ENCODE data around the gene SWT1. TPM values are rescaled to one million over a fixed set of nuclear protein-coding genes. Genes with fewer than 3 reads are reported as not detected.

The SWT1 gene
- total RNA-seq, 1 experiment from 2014 or later, result 2.1 TPM

- DNase-seq (ENCODE audit: low read depth, low spot score), result no peak
- H3K9me3 ChIP-seq (ENCODE audit: control insufficient read depth, insufficient read depth, low read depth, low read length), result no peaks in the 10 kb centered on the region
- ATAC-seq, result no peak
- ChIA-PET CTCF (no interaction called here), POLR2A (no interaction called here)
- H3K4me1 ChIP-seq (ENCODE audit: control insufficient read depth, insufficient read depth, low read length), result peaks cover 4% of the 10 kb centered on the region; the same call in 1 of the 2 replicates
- no peak overlapping the region for H3K27ac ChIP-seq (ENCODE audit: low read length)
- peaks cover 2% of the 10 kb centered on the region; the same call in 1 of the 2 replicates for H3K36me3 ChIP-seq (ENCODE audit: control insufficient read depth, insufficient read depth, low read length)
- H3K27me3 ChIP-seq (ENCODE audit: control insufficient read depth, insufficient read depth, low read length), result no peaks in the 10 kb centered on the region
- no TSS peak for BruUV-seq (replicated peaks)
- in situ Hi-C loops (cut with HindIII; ENCODE audit: low pct_unique_long_range_greater_than_20kb, low sequenced_read_pairs), result no loop called here
- intact Hi-C loops (cut with micrococcal nuclease; ENCODE audit: unreplicated experiment), result no loop called here
- H3K4me3 ChIP-seq (ENCODE audit: low read depth in 2 of 2, low read length in 2 of 2), result no peak overlapping the region
- TF ChIP-seq, protein P1, sequence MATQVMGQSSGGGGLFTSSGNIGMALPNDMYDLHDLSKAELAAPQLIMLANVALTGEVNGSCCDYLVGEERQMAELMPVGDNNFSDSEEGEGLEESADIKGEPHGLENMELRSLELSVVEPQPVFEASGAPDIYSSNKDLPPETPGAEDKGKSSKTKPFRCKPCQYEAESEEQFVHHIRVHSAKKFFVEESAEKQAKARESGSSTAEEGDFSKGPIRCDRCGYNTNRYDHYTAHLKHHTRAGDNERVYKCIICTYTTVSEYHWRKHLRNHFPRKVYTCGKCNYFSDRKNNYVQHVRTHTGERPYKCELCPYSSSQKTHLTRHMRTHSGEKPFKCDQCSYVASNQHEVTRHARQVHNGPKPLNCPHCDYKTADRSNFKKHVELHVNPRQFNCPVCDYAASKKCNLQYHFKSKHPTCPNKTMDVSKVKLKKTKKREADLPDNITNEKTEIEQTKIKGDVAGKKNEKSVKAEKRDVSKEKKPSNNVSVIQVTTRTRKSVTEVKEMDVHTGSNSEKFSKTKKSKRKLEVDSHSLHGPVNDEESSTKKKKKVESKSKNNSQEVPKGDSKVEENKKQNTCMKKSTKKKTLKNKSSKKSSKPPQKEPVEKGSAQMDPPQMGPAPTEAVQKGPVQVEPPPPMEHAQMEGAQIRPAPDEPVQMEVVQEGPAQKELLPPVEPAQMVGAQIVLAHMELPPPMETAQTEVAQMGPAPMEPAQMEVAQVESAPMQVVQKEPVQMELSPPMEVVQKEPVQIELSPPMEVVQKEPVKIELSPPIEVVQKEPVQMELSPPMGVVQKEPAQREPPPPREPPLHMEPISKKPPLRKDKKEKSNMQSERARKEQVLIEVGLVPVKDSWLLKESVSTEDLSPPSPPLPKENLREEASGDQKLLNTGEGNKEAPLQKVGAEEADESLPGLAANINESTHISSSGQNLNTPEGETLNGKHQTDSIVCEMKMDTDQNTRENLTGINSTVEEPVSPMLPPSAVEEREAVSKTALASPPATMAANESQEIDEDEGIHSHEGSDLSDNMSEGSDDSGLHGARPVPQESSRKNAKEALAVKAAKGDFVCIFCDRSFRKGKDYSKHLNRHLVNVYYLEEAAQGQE (IDR thresholded peaks at IDR 0.05; ENCODE audit: insufficient read depth in 1 of 2, low read depth in 2 of 2, low read length in 1 of 2), result no peak
- no peak for TF ChIP-seq SIN3A (IDR thresholded peaks at IDR 0.05; ENCODE audit: borderline replicate concordance, insufficient read depth, low read depth, low read length)
- no peak for TF ChIP-seq TCF7L2 (IDR thresholded peaks at IDR 0.05; ENCODE audit: low read depth, low read length)
- TF ChIP-seq, protein P2, sequence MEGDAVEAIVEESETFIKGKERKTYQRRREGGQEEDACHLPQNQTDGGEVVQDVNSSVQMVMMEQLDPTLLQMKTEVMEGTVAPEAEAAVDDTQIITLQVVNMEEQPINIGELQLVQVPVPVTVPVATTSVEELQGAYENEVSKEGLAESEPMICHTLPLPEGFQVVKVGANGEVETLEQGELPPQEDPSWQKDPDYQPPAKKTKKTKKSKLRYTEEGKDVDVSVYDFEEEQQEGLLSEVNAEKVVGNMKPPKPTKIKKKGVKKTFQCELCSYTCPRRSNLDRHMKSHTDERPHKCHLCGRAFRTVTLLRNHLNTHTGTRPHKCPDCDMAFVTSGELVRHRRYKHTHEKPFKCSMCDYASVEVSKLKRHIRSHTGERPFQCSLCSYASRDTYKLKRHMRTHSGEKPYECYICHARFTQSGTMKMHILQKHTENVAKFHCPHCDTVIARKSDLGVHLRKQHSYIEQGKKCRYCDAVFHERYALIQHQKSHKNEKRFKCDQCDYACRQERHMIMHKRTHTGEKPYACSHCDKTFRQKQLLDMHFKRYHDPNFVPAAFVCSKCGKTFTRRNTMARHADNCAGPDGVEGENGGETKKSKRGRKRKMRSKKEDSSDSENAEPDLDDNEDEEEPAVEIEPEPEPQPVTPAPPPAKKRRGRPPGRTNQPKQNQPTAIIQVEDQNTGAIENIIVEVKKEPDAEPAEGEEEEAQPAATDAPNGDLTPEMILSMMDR (IDR thresholded peaks at IDR 0.05), result no peak
- no peak for TF ChIP-seq POLR2AphosphoS5 (IDR thresholded peaks at IDR 0.05; ENCODE audit: low read depth, low read length)
Measured at GRCh38 chr1:185162491-185162890, 5.5 kb downstream of the SWT1 start.

GRCh38 chr1:185166106-185166505, 9.1 kb downstream of the SWT1 start:
- intact Hi-C loops (cut with micrococcal nuclease; ENCODE audit: unreplicated experiment), result no loop called here
- ChIA-PET CTCF (no interaction called here), POLR2A (no interaction called here)
- H3K27ac ChIP-seq (ENCODE audit: low read length), result no peak overlapping the region
- no peak overlapping the region for H3K4me3 ChIP-seq (ENCODE audit: low read depth in 2 of 2, low read length in 2 of 2)
- DNase-seq (ENCODE audit: low read depth, low spot score), result no peak
- H3K4me1 ChIP-seq (ENCODE audit: control insufficient read depth, insufficient read depth, low read length), result no peaks in the 10 kb centered on the region
- H3K27me3 ChIP-seq (ENCODE audit: control insufficient read depth, insufficient read depth, low read length), result no peaks in the 10 kb centered on the region
- TF ChIP-seq, protein P1 (IDR thresholded peaks at IDR 0.05; ENCODE audit: insufficient read depth in 1 of 2, low read depth in 2 of 2, low read length in 1 of 2), result no peak
- TF ChIP-seq, protein P2 (IDR thresholded peaks at IDR 0.05), result no peak
- TF ChIP-seq SIN3A (IDR thresholded peaks at IDR 0.05; ENCODE audit: borderline replicate concordance, insufficient read depth, low read depth, low read length), result no peak
- no peak for TF ChIP-seq POLR2AphosphoS5 (IDR thresholded peaks at IDR 0.05; ENCODE audit: low read depth, low read length)
- no peak for TF ChIP-seq TCF7L2 (IDR thresholded peaks at IDR 0.05; ENCODE audit: low read depth, low read length)
- H3K9me3 ChIP-seq (ENCODE audit: control insufficient read depth, insufficient read depth, low read depth, low read length), result no peaks in the 10 kb centered on the region
- no peak for ATAC-seq
- in situ Hi-C loops (cut with HindIII; ENCODE audit: low pct_unique_long_range_greater_than_20kb, low sequenced_read_pairs), result no loop called here
- no TSS peak for BruUV-seq (replicated peaks)
- no peaks in the 10 kb centered on the region for H3K36me3 ChIP-seq (ENCODE audit: control insufficient read depth, insufficient read depth, low read length)

Data from Panc1 (cell line).